Breast epithelium (tissue), 3 donors: ENCODE data around the gene ZNF570.

ENCODE experiments used
- POLR2AphosphoS5 ChIP-seq, 3 donors: sonication (generic); formaldehyde crosslinking; IDR thresholded peaks; one replicate each; pipeline ENCODE4 v1.6.1; 2017; ENCODE audit warnings: antibody characterized with exemption in 3 of 3
- TF ChIP-seq, protein P1 (sequence below), 3 donors: fragments of 450-650 bp; IDR thresholded peaks; one replicate each; pipeline ENCODE4 v1.5.1; 2016 to 2017; ENCODE audit warnings: antibody characterized with exemption in 3 of 3, mild to moderate bottlenecking in 3 of 3, moderate library complexity in 3 of 3

DNA sequence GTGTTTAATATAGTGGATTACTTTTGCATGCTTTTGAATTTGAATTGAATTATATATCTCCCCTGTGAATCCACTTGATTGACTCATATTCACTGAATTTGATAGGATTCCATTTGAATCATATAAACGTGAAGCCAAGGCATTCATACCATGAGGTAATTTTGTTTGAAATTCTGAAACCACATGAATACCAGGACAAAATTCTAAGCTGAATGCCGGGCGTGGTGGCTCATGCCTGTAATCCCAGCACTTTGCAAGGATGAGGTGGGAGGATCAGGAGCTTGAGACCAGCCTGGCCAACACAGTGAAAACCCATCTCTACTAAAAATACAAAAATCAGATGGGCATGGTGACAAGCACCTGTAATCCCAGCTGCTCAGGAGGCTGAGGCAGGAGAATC is 42.0 kb downstream of the ZNF570 start:
- TF ChIP-seq, protein P1, sequence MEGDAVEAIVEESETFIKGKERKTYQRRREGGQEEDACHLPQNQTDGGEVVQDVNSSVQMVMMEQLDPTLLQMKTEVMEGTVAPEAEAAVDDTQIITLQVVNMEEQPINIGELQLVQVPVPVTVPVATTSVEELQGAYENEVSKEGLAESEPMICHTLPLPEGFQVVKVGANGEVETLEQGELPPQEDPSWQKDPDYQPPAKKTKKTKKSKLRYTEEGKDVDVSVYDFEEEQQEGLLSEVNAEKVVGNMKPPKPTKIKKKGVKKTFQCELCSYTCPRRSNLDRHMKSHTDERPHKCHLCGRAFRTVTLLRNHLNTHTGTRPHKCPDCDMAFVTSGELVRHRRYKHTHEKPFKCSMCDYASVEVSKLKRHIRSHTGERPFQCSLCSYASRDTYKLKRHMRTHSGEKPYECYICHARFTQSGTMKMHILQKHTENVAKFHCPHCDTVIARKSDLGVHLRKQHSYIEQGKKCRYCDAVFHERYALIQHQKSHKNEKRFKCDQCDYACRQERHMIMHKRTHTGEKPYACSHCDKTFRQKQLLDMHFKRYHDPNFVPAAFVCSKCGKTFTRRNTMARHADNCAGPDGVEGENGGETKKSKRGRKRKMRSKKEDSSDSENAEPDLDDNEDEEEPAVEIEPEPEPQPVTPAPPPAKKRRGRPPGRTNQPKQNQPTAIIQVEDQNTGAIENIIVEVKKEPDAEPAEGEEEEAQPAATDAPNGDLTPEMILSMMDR (IDR thresholded peaks at IDR 0.05) = no peak
- no peak for TF ChIP-seq POLR2AphosphoS5 (IDR thresholded peaks at IDR 0.05)
